NCI-H1048 (cell line): Measurements from ENCODE around the gene SCLY.
"Not testable (repeated sequence)": the region's sequence is repeated elsewhere in the genome, so short reads cannot be mapped to it uniquely, and the experiment has no call there.

ENCODE experiments used
- DNase-seq: peaks from one replicate; lab custom pipeline; 2025; lab: John Stamatoyannopoulos, UW

SCLY gene

GRCh38 chr2:238040918-238041317, 19.9 kb upstream of the SCLY start:
- no peak for DNase-seq

DNA sequence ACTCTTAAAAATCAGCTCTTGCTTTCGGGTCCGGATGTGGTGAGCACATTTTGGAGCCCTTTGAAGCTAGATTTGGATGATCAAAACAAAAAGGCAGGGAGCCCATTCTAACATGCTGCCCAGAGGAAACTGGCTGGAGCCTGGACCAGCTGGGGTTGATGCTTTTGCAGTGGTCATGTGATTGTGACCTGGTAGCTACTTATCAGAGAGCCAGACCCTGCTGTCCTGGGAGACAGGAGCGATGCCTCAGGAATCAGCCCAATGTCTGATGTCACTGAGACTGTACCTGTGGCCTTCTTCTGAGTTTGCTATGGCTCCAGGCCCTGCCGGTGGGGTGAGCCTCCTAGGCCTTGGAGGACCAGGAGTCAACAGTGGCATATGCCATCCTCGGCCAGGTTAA, 18.7 kb upstream of the SCLY start:
- DNase-seq: no peak

GRCh38 chr2:238042849-238043584, 17.8 kb upstream of the SCLY start:
- DNase-seq: no peak

- no peak for DNase-seq
Observed at GRCh38 chr2:238043851-238044250, 16.9 kb upstream of the SCLY start.

DNA sequence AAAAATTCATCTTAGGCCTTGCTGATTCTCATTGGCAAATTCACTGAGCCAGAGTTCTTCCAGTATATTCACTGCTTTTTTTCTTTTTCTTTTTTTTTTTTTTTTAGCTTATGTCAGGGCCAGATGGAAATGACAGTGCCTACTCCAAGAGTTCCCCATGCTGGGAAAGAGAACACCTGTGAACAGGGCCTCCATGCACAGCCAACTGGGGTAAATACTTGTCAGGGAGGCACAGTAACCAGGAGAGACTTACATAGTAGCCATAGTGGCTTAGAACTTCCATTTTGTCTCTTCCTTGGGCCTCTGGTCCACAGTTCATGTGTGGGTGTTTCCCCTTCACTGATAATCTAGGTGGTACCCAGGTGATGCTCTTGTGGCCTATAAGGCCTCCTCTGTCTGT, 15.2 kb upstream of the SCLY start:
- no peak for DNase-seq

DNA sequence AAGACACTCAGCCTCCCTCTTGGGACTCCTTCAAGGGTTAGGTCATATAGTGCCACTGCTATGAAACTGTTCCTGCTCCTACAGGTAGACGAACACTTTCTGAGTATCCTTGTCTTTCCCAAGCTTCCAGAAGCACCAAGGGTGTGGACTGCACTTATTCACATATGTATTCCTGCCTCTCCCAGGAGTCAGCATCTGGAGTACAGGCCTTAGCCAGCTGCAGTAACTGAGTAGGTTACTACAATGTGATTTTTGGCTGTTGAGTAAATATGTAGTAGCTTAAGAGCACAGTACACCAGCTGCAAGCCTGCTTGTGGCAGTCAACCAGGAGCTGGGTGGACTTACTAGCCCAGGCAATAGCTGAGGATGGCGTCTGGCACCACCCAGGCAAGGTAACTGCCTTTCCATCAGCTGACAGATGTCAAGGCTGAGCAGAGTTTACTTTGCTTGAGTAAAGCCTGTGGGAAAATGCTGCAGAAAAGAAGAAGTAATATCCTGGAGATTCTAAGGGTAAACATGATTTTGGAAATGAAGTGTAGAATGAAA, 14.0 kb upstream of the SCLY start:
- no peak for DNase-seq

- no peak for DNase-seq
Observed at GRCh38 chr2:238053191-238053776, 7.5 kb upstream of the SCLY start.

DNA sequence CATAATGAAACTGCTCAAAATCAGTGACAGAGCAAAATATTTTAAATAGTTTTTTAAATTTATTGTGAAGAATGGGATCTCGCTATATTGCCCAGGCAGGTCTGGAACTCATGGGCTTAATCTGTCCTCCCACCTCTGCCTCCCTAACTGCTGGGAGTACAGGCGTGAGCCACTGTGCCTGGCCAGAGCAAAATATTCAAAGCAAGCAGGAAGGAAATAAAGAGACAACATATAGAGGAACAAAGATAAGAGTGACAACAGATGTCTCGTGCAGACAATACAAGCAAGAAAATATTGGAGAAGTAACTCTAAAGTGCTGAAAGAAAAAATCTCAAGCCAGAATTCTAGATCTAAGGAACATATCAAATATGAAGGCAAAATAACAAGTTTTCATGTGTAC, 5.0 kb upstream of the SCLY start:
- no peak for DNase-seq

- DNase-seq: not testable (repeated sequence)
Observed at GRCh38 chr2:238057696-238058575, 2.9 kb upstream of the SCLY start.

GRCh38 chr2:238059505-238059904, 1.3 kb upstream of the SCLY start:
- DNase-seq: no peak

DNA sequence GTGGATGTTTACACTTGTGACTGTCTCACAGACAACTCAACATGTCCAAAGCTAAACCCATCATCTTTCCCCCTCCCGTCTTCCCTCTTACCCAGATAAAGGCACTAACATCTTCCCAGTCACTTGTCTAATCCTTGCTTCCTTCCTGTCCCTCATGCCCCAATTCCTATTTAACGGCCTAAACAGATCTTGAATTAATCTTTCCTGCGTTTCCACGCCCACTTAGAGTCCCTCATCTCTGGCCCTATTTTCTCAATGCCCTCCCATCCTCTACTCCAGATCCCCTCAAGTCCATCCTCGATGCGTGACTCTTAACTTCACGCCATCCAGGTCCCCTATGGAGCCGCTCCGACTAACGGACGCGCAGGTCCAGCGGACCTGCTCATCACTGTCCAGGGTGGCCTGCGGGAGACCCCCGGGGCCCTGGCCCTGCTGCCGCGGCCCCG, 682 bp upstream of the SCLY start:
- DNase-seq: no peak

GRCh38 chr2:238061315-238062202, 758 bp downstream of the SCLY start:
- no peak for DNase-seq

DNA sequence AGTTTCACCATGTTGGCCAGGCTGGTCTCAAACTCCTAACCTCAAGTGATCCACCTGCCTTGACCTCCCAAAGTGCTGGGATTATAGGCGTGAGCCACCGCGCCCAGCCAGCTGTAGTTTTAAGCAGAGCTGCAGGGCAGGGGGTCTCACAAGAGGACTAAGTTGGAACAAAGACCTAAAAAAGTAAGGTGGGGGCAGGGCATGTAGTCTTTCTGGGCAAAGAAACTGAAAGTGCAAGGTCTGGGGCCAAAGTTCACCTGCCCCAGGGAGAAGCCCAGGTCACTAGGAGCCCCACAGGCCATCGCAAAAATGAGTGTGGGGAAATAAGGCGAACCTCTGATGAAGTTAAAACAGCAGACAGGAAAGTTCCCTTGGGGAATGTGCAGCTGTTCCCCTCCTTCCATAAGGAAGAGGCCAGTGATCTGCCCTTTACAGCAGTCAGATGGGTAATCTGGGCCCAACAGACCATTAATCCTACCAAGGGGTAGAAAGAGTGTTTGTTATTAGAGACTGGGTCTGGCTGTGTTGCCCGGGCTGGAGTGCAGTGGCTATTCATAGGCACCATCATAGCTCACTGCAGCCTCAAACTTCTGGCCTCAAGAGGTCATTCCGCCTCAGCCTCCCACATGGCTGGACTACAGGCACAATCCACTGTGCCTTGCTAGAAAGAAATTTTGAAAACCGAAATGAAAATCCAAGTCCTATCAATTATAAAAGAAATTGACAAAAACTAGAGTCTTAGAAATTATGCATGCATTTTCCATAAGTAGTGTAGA, 2.8 kb downstream of the SCLY start:
- DNase-seq: no peak

DNA sequence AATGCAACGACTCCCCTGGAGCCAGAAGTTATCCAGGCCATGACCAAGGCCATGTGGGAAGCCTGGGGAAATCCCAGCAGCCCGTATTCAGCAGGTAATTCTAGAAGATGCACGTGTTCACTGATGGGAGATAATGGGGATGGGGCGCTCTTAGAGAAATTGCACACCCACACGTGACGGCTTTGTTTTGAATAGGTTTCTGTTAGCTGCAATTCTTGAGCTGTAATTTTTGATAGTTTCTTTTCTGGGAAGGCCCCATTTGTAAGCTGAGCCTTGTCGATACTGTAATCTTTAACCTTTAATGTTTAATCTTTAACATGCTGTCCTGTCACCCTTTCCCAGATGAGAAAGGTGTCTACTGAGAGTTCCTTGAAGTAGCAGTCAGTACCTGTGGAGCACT, 3.6 kb downstream of the SCLY start:
- no peak for DNase-seq

- no peak for DNase-seq
Observed at GRCh38 chr2:238065071-238065846, 4.5 kb downstream of the SCLY start.

- DNase-seq: no peak
Observed at GRCh38 chr2:238066218-238066617, 5.4 kb downstream of the SCLY start.

- DNase-seq: not testable (repeated sequence)
Observed at GRCh38 chr2:238066718-238067117, 5.9 kb downstream of the SCLY start.

DNA sequence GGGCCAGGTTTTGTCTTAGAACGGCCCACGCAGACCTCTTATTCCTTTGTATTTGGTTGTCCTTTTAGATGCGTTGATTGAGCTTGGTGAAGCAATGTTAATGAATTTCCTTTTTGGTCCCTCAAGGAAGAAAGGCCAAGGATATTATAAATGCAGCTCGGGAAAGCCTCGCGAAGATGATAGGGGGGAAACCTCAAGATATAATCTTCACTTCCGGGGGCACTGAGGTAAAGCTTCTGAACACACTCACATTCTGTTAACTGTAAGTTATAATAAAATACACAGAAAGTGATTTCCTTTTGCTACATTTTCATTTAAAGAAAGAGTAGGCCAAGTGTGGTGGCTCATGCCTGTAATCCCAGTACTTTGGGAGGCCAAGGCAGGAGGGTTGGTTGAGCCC, 7.1 kb downstream of the SCLY start:
- no peak for DNase-seq

- DNase-seq: no peak
Observed at GRCh38 chr2:238069021-238069709, 8.4 kb downstream of the SCLY start.
